HEK293 (cell line): Measurements from ENCODE around the gene RAB44.

Source experiments
- CTCF ChIA-PET: fragments of 350-600 bp; formaldehyde crosslinking; extraction: SDS; loops from one replicate; lab custom pipeline; 2021; ENCODE audit warnings: antibody characterized with exemption; lab: Yijun Ruan, JAX
- POLR2A ChIA-PET: fragments of 300-600 bp; formaldehyde crosslinking; extraction: SDS; loops from one replicate; lab custom pipeline; 2020; ENCODE audit warnings: antibody characterized with exemption, inconsistent platforms; lab: Yijun Ruan, JAX
- H3K27ac ChIP-seq: fragments of 200-500 bp; sonication (Bioruptor generic); 2 replicates; pipeline ENCODE4 v1.5.1; 2014; ENCODE audit warnings: low read depth, low read length, control low read depth, inconsistent platforms; ENCODE audit errors: extremely low read depth
- H3K36me3 ChIP-seq, 2 experiments: fragments of 200-500 bp in 1 of 2; sonication (Bioruptor generic) in 1 of 2; 1 replicate in 1 of 2; 2 replicates in 1 of 2; pipeline ENCODE4 v1.5.1; 2014 to 2017; ENCODE audit warnings: inconsistent platforms in 2 of 2, low read length in 2 of 2; ENCODE audit not compliant: control insufficient read depth in 2 of 2, insufficient read depth in 1 of 2
- H3K4me1 ChIP-seq: fragments of 200-500 bp; sonication (Bioruptor generic); 2 replicates; pipeline ENCODE4 v1.5.1; 2014; ENCODE audit warnings: mild to moderate bottlenecking, low read length, inconsistent platforms; ENCODE audit not compliant: control insufficient read depth, insufficient read depth
- H3K4me3 ChIP-seq: 2 replicates; pipeline ENCODE4 v1.5.1; 2011; ENCODE audit warnings: low read depth, mild to moderate bottlenecking, control low read depth, low read length, moderate library complexity
- H3K9me3 ChIP-seq: fragments of 200-500 bp; sonication (Bioruptor generic); 2 replicates; pipeline ENCODE4 v1.5.1; 2014; ENCODE audit warnings: low read depth, low read length, inconsistent platforms; ENCODE audit not compliant: control insufficient read depth, insufficient read depth
- AEBP2 ChIP-seq: fragments of 450-650 bp; formaldehyde crosslinking; IDR thresholded peaks from 2 replicates; pipeline ENCODE4 v1.5.1; 2016; ENCODE audit warnings: missing biosample characterization, missing genetic modification characterization, borderline replicate concordance
- EGR2 ChIP-seq: fragments of 450-650 bp; formaldehyde crosslinking; IDR thresholded peaks from 2 replicates; pipeline ENCODE4 v1.5.1; 2016; ENCODE audit warnings: low read depth, missing biosample characterization, missing genetic modification characterization
- ELK4 ChIP-seq: IDR thresholded peaks from 2 replicates; pipeline ENCODE4 v1.6.1; 2011; ENCODE audit warnings: mild to moderate bottlenecking, low read depth, low read length, borderline replicate concordance
- INSM2 ChIP-seq: fragments of 450-650 bp; formaldehyde crosslinking; IDR thresholded peaks from 2 replicates; pipeline ENCODE4 v1.5.1; 2016; ENCODE audit warnings: missing biosample characterization, missing genetic modification characterization
- KLF10 ChIP-seq: fragments of 450-650 bp; IDR thresholded peaks from 2 replicates; pipeline ENCODE4 v1.5.1; 2018; ENCODE audit warnings: missing biosample characterization, mild to moderate bottlenecking, missing genetic modification characterization
- PBX3 ChIP-seq: sonication (generic); formaldehyde crosslinking; IDR thresholded peaks from 2 replicates; pipeline ENCODE4 v1.8.1; 2022; ENCODE audit warnings: mild to moderate bottlenecking, moderate library complexity, missing genetic modification reagents
- ZBTB11 ChIP-seq: fragments of 450-650 bp; formaldehyde crosslinking; conservative IDR thresholded peaks from 2 replicates; pipeline ENCODE4 v1.5.1; 2016; ENCODE audit warnings: low read depth, missing biosample characterization, missing genetic modification characterization
- ZNF202 ChIP-seq: fragments of 450-650 bp; formaldehyde crosslinking; IDR thresholded peaks from 2 replicates; pipeline ENCODE4 v1.5.1; 2016; ENCODE audit warnings: missing biosample characterization, missing genetic modification characterization, borderline replicate concordance
- ZNF274 ChIP-seq, 2 experiments: fragments of 200-500 bp in 1 of 2; fragments of 450-650 bp in 1 of 2; sonication (Bioruptor generic) in 1 of 2; formaldehyde crosslinking in 1 of 2; IDR thresholded peaks; 2 replicates each; pipeline versions ENCODE4 v1.5.1 to v1.6.1; 2014 to 2016; ENCODE audit warnings: borderline replicate concordance in 1 of 2, inconsistent platforms in 1 of 2, low read length in 1 of 2, missing biosample characterization in 1 of 2, missing genetic modification characterization in 1 of 2
- ZNF654 ChIP-seq: fragments of 450-650 bp; formaldehyde crosslinking; IDR thresholded peaks from 2 replicates; pipeline ENCODE4 v1.5.1; 2016; ENCODE audit warnings: low read depth, missing biosample characterization, missing genetic modification characterization
- ZNF692 ChIP-seq: fragments of 450-650 bp; formaldehyde crosslinking; IDR thresholded peaks from 2 replicates; pipeline ENCODE4 v1.5.1; 2016; ENCODE audit warnings: missing biosample characterization, missing genetic modification characterization

The RAB44 gene

GRCh38 chr6:36692220-36692619, 5.4 kb upstream of the RAB44 start (continued):
- TF ChIP-seq ZBTB11, result no peak

- Histone ChIP-seq H3K36me3 (no peaks in the 10 kb centered on the region), H3K9me3 (no peaks in the 10 kb centered on the region), H3K4me1 (no peaks in the 10 kb centered on the region), H3K27ac (no peak overlapping the region), H3K4me3 (no peak overlapping the region)
- ChIA-PET POLR2A (interaction anchor here (0.6 to 0.7 kb wide), 2 partner anchors 14 to 83 kb away, joined by 3 read pairs; partner anchors contain the start of gene CDKN1A), CTCF (interaction anchor here (1.0 kb wide), 1 partner anchor 12 kb away, joined by 4 read pairs; no protein-coding TSS in a partner anchor)
- TF ChIP-seq INSM2 (tag by site-specific recombination), result no peak
- TF ChIP-seq ZNF274 (IDR thresholded peaks at IDR 0.05; ENCODE audit: low read length), result no peak
- no peak for TF ChIP-seq ZNF274 (tag by site-specific recombination; IDR thresholded peaks at IDR 0.05; ENCODE audit: borderline replicate concordance)
- TF ChIP-seq ZNF692, result no peak
Observed at GRCh38 chr6:36692861-36693702, 4.5 kb upstream of the RAB44 start.

- Histone ChIP-seq H3K9me3 (no peaks in the 10 kb centered on the region), H3K27ac (no peak overlapping the region)
- TF ChIP-seq KLF10 (tag by site-specific recombination) (no peak), EGR2 (tag by site-specific recombination) (no peak), ZNF202 (tag by site-specific recombination) (no peak), ELK4 (no peak), ZNF654 (tag by site-specific recombination) (no peak), PBX3 (no peak), AEBP2 (no peak)
- TF ChIP-seq, all 188 proteins: peak for 0
- H3K36me3 ChIP-seq, result no peaks in the 10 kb centered on the region
- ChIA-PET POLR2A (interaction anchor here (1.3 kb wide), 1 partner anchor 16 kb away, joined by 3 read pairs; the partner anchor contains the start of gene CDKN1A), CTCF (interaction anchor here (1.3 kb wide), 1 partner anchor 71 kb away, joined by 3 read pairs; no protein-coding TSS in a partner anchor)
- no peak overlapping the region for H3K4me3 ChIP-seq
- no peaks in the 10 kb centered on the region for H3K4me1 ChIP-seq
Observed at GRCh38 chr6:36694616-36695015, 3.0 kb upstream of the RAB44 start.
